ENCODE data around the gene PARN. TPM values are rescaled to one million over a fixed set of nuclear protein-coding genes. Genes with fewer than 3 reads are reported as not detected.

The PARN gene
- total RNA-seq, 2 experiments from 2014 or later, result 27.4 to 28.2 TPM

DNA sequence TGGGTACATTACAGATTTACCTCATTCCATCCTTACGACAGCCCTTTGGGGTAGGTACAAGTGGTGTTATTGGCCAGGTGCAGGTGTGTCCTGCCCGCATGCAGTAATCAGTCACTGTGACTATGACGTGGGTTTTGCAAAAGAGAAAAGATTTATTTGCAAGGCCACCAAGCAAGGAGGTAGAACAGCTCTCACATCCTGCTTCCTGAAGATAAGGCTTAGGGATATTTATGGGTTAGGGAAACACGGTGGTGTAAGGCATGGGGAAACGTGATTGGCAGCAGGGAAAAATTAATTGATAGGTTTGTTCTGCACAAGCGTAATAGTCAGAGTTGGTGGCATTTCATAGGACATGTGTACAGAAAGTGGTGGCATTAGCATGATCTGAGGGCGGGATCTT lies 214.8 kb downstream of the PARN start:
- no peaks in the 10 kb centered on the region for H3K4me1 Mint-ChIP-seq (ENCODE audit: low read depth)
- Histone ChIP-seq H3K4me3 (ENCODE audit: low read length) (no peak overlapping the region), H3K9me3 (ENCODE audit: control insufficient read depth in 1 of 2, insufficient read depth in 1 of 2, low read length in 2 of 2) (no peaks in the 10 kb centered on the region), H3K27me3 (ENCODE audit: control insufficient read depth in 1 of 2, insufficient read depth in 2 of 2, low read length in 2 of 2) (no peaks in the 10 kb centered on the region), H3K27ac (ENCODE audit: low read depth in 1 of 2, low read length in 2 of 2) (no peak overlapping the region), H3K36me3 (ENCODE audit: insufficient read depth, low read length) (no peaks in the 10 kb centered on the region), H3K4me1 (ENCODE audit: insufficient read depth, low read length) (no peaks in the 10 kb centered on the region)
- POLR2A ChIA-PET, result no interaction called here
- no peak for ATAC-seq (ENCODE audit: poor library complexity)
- intact Hi-C loops (cut with DNase I, micrococcal nuclease), result no loop called here
- no peak overlapping the region for H3K4me3 Mint-ChIP-seq
- TF ChIP-seq, protein P1, sequence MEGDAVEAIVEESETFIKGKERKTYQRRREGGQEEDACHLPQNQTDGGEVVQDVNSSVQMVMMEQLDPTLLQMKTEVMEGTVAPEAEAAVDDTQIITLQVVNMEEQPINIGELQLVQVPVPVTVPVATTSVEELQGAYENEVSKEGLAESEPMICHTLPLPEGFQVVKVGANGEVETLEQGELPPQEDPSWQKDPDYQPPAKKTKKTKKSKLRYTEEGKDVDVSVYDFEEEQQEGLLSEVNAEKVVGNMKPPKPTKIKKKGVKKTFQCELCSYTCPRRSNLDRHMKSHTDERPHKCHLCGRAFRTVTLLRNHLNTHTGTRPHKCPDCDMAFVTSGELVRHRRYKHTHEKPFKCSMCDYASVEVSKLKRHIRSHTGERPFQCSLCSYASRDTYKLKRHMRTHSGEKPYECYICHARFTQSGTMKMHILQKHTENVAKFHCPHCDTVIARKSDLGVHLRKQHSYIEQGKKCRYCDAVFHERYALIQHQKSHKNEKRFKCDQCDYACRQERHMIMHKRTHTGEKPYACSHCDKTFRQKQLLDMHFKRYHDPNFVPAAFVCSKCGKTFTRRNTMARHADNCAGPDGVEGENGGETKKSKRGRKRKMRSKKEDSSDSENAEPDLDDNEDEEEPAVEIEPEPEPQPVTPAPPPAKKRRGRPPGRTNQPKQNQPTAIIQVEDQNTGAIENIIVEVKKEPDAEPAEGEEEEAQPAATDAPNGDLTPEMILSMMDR (IDR thresholded peaks at IDR 0.05), result no peak
- CTCF ChIA-PET, result no interaction called here
- H3K27me3 Mint-ChIP-seq, result no peaks in the 10 kb centered on the region
- H3K9me3 Mint-ChIP-seq, result peaks cover 3% of the 10 kb centered on the region
- no peak for DNase-seq
- H3K27ac Mint-ChIP-seq, result no peak overlapping the region
- H3K36me3 Mint-ChIP-seq (ENCODE audit: low read depth), result no peaks in the 10 kb centered on the region

- intact Hi-C loops (cut with DNase I, micrococcal nuclease), result no loop called here
- TF ChIP-seq, protein P1 (IDR thresholded peaks at IDR 0.05), result no peak
- Mint-ChIP-seq H3K4me3 (no peak overlapping the region), H3K27me3 (no peaks in the 10 kb centered on the region), H3K4me1 (ENCODE audit: low read depth) (peaks cover 11% of the 10 kb centered on the region), H3K9me3 (no peaks in the 10 kb centered on the region), H3K36me3 (ENCODE audit: low read depth) (no peaks in the 10 kb centered on the region), H3K27ac (no peak overlapping the region)
- Histone ChIP-seq H3K36me3 (ENCODE audit: insufficient read depth, low read length) (no peaks in the 10 kb centered on the region), H3K4me3 (ENCODE audit: low read length) (no peak overlapping the region), H3K4me1 (ENCODE audit: insufficient read depth, low read length) (no peaks in the 10 kb centered on the region), H3K27ac (ENCODE audit: low read depth in 1 of 2, low read length in 2 of 2) (no peak overlapping the region), H3K9me3 (ENCODE audit: control insufficient read depth in 1 of 2, insufficient read depth in 1 of 2, low read length in 2 of 2) (no peaks in the 10 kb centered on the region), H3K27me3 (ENCODE audit: control insufficient read depth in 1 of 2, insufficient read depth in 2 of 2, low read length in 2 of 2) (no peaks in the 10 kb centered on the region)
- POLR2A ChIA-PET, result no interaction called here
- ATAC-seq (ENCODE audit: poor library complexity), result no peak
- no peak for DNase-seq
- CTCF ChIA-PET, result no interaction called here
Measured at GRCh38 chr16:14409563-14409962, 220.5 kb downstream of the PARN start.

- H3K27ac ChIP-seq (ENCODE audit: low read depth in 1 of 2, low read length in 2 of 2), result no peak overlapping the region
- H3K4me3 ChIP-seq (ENCODE audit: low read length), result no peak overlapping the region
- H3K27ac Mint-ChIP-seq, result no peak overlapping the region
- TF ChIP-seq, protein P1 (IDR thresholded peaks at IDR 0.05), result no peak
- DNase-seq (no peak), ATAC-seq (ENCODE audit: poor library complexity) (no peak)
- CTCF ChIA-PET, result no interaction called here
- POLR2A ChIA-PET, result no interaction called here
- no peaks in the 10 kb centered on the region for H3K36me3 ChIP-seq (ENCODE audit: insufficient read depth, low read length)
- no peak overlapping the region for H3K4me3 Mint-ChIP-seq
- no peaks in the 10 kb centered on the region for H3K27me3 Mint-ChIP-seq
- no peaks in the 10 kb centered on the region for H3K36me3 Mint-ChIP-seq (ENCODE audit: low read depth)
- no peaks in the 10 kb centered on the region for H3K27me3 ChIP-seq (ENCODE audit: control insufficient read depth in 1 of 2, insufficient read depth in 2 of 2, low read length in 2 of 2)
- H3K9me3 Mint-ChIP-seq, result no peaks in the 10 kb centered on the region
- peaks cover 11% of the 10 kb centered on the region for H3K4me1 Mint-ChIP-seq (ENCODE audit: low read depth)
- no peaks in the 10 kb centered on the region for H3K4me1 ChIP-seq (ENCODE audit: insufficient read depth, low read length)
- H3K9me3 ChIP-seq (ENCODE audit: control insufficient read depth in 1 of 2, insufficient read depth in 1 of 2, low read length in 2 of 2), result no peaks in the 10 kb centered on the region
- intact Hi-C loops (cut with DNase I, micrococcal nuclease), result no loop called here
Measured at GRCh38 chr16:14407786-14408399, 222.2 kb downstream of the PARN start.

Measured in CD4-positive, alpha-beta T cell (primary cell).